ENCODE results near the gene LAMA5. TPM values are rescaled to one million over a fixed set of nuclear protein-coding genes. Genes with fewer than 3 reads are reported as not detected.

LAMA5 gene
- total and polyA plus RNA-seq, 7 donors, result 1.8 to 409 (median 56.5) TPM

- intact Hi-C loops (cut with DNase I), result no loop called here
- H3K4me1 ChIP-seq, result no peaks in the 10 kb centered on the region
- H3K27me3 ChIP-seq, result no peaks in the 10 kb centered on the region
- no peak overlapping the region for H3K4me3 ChIP-seq
- no peaks in the 10 kb centered on the region for H3K9me3 ChIP-seq
- DNase-seq, result no peak
- WGBS, 2 donors, result 96% methylated on average over 7 of the region's 7 CpGs
- peaks cover 18 to 92% (median 51%) of the 10 kb centered on the region in 4 donors for H3K36me3 ChIP-seq
- no peak overlapping the region for H3K27ac ChIP-seq
- no peak for TF ChIP-seq POLR2A (IDR thresholded peaks at IDR 0.05)
- TF ChIP-seq CTCF (IDR thresholded peaks at IDR 0.05), result no peak
- no peak for TF ChIP-seq POLR2AphosphoS5 (IDR thresholded peaks at IDR 0.05)
- TF ChIP-seq EP300 (IDR thresholded peaks at IDR 0.05), result no peak
Measured at GRCh38 chr20:62282103-62282502, 85.0 kb downstream of the LAMA5 start.

- Histone ChIP-seq H3K4me3 (no peak overlapping the region), H3K36me3 (peaks cover 18 to 87% (median 48%) of the 10 kb centered on the region in 4 donors), H3K27me3 (no peaks in the 10 kb centered on the region), H3K4me1 (no peaks in the 10 kb centered on the region), H3K27ac (no peak overlapping the region), H3K9me3 (no peaks in the 10 kb centered on the region)
- WGBS, 2 donors, result 95 to 96% methylated on average over 31 of the region's 31 CpGs
- TF ChIP-seq EP300 (IDR thresholded peaks at IDR 0.05) (no peak), POLR2AphosphoS5 (IDR thresholded peaks at IDR 0.05) (no peak), POLR2A (IDR thresholded peaks at IDR 0.05) (no peak), CTCF (IDR thresholded peaks at IDR 0.05) (no peak)
- intact Hi-C loops (cut with DNase I), result no loop called here
- no peak for DNase-seq
Measured at GRCh38 chr20:62281161-62281933, 85.8 kb downstream of the LAMA5 start.

- WGBS, 2 donors, result 79 to 95% methylated on average over 4 of the region's 4 CpGs
- Histone ChIP-seq H3K27me3 (no peaks in the 10 kb centered on the region), H3K27ac (no peak overlapping the region), H3K36me3 (peaks cover 18 to 77% (median 42%) of the 10 kb centered on the region in 4 donors), H3K4me1 (no peaks in the 10 kb centered on the region), H3K9me3 (no peaks in the 10 kb centered on the region), H3K4me3 (no peak overlapping the region)
- no peak for DNase-seq
- no peak for TF ChIP-seq EP300 (IDR thresholded peaks at IDR 0.05)
- TF ChIP-seq POLR2AphosphoS5 (IDR thresholded peaks at IDR 0.05), result no peak
- no peak for TF ChIP-seq POLR2A (IDR thresholded peaks at IDR 0.05)
- no peak for TF ChIP-seq CTCF (IDR thresholded peaks at IDR 0.05)
- intact Hi-C loops (cut with DNase I), result no loop called here
Measured at GRCh38 chr20:62280303-62280702, 86.8 kb downstream of the LAMA5 start.

- H3K4me1 ChIP-seq, result no peaks in the 10 kb centered on the region
- H3K27me3 ChIP-seq, result no peaks in the 10 kb centered on the region
- no peak overlapping the region for H3K4me3 ChIP-seq
- peaks cover 18 to 70% (median 53%) of the 10 kb centered on the region in 4 donors for H3K36me3 ChIP-seq
- no peak for DNase-seq
- H3K27ac ChIP-seq, result no peak overlapping the region
- no peaks in the 10 kb centered on the region for H3K9me3 ChIP-seq
- WGBS, 2 donors, result 86% methylated on average over 13 of the region's 13 CpGs
- no peak for TF ChIP-seq CTCF (IDR thresholded peaks at IDR 0.05)
- TF ChIP-seq EP300 (IDR thresholded peaks at IDR 0.05), result no peak
- TF ChIP-seq POLR2A (IDR thresholded peaks at IDR 0.05), result no peak
- no peak for TF ChIP-seq POLR2AphosphoS5 (IDR thresholded peaks at IDR 0.05)
- intact Hi-C loops (cut with DNase I), result no loop called here
Measured at GRCh38 chr20:62277253-62277652, 89.9 kb downstream of the LAMA5 start.

Data from sigmoid colon (tissue), 7 donors.